Activated naive CD4-positive, alpha-beta T cell treated with anti-CD3 and anti-CD28 coated beads for 36 hours (primary cell): Measurements from ENCODE around the gene SLC22A3. TPM values are rescaled to one million over a fixed set of nuclear protein-coding genes. Genes with fewer than 3 reads are reported as not detected.

Experiments
- CTCF ChIA-PET: fragments of 350-600 bp; sonication (Branson Sonifier 250); formaldehyde crosslinking; loops from one replicate; lab custom pipeline; 2021; ENCODE audit warnings: antibody characterized with exemption; lab: Charles Lee
- DNase-seq: peaks from one replicate; pipeline ENCODE4 v3.0.0-alpha.2; 2020
- H3K27ac Mint-ChIP-seq: one replicate; pipeline ENCODE4 v1.8.0; 2021; ENCODE audit warnings: mild to moderate bottlenecking, mixed read lengths
- H3K27me3 Mint-ChIP-seq: one replicate; pipeline ENCODE4 v1.8.0; 2021; ENCODE audit warnings: low read depth, mixed read lengths
- H3K36me3 Mint-ChIP-seq: one replicate; pipeline ENCODE4 v1.8.0; 2021; ENCODE audit warnings: low read depth, mixed read lengths
- H3K4me1 Mint-ChIP-seq: one replicate; pipeline ENCODE4 v1.8.0; 2021; ENCODE audit warnings: low read depth, mixed read lengths
- H3K4me3 Mint-ChIP-seq: one replicate; pipeline ENCODE4 v1.8.0; 2021; ENCODE audit warnings: mild to moderate bottlenecking, moderate library complexity, mixed read lengths
- H3K9me3 Mint-ChIP-seq: one replicate; pipeline ENCODE4 v1.8.0; 2021; ENCODE audit warnings: mixed read lengths
- intact Hi-C: fragments of 100-400 bp; cut with micrococcal nuclease; formaldehyde crosslinking; loops from one replicate; pipeline ENCODE4 v1.15.1; 2023
- total RNA-seq, 2 experiments: library from RNA; stranded (reverse); gene quantifications; one replicate each; pipeline ENCODE4 v1.2.3, GENCODE V29; 2021

The SLC22A3 gene
- total RNA-seq, 2 experiments from 2014 or later = not detected

DNA sequence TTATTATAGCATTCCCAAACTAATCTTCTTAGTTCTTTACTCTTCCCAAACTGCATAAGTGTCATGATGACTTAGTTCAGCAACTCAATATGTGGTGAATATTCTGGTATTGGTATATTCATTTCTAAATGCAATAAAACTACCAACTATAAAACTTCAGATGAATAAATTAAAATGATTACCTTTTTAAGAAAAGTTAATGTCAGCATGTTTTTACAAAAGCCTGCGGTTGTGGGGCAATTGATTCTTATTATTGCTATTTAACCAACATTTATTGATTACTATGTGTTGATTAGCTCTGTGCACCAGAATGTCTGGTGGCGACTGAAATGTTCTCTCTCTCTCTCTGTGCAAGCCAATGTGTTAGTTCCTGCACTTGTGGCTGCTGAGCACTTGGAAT lies 5.0 kb upstream of the SLC22A3 start:
- H3K9me3 Mint-ChIP-seq = no peaks in the 10 kb centered on the region
- no peaks in the 10 kb centered on the region for H3K36me3 Mint-ChIP-seq
- no peak overlapping the region for H3K4me3 Mint-ChIP-seq
- intact Hi-C loops = no loop called here
- no peak overlapping the region for H3K27ac Mint-ChIP-seq
- DNase-seq = no peak
- peaks cover 22% of the 10 kb centered on the region for H3K27me3 Mint-ChIP-seq
- CTCF ChIA-PET = no interaction called here
- no peaks in the 10 kb centered on the region for H3K4me1 Mint-ChIP-seq

- Mint-ChIP-seq H3K27me3 (peaks cover 29% of the 10 kb centered on the region), H3K36me3 (no peaks in the 10 kb centered on the region), H3K4me1 (peaks cover 4% of the 10 kb centered on the region), H3K9me3 (no peaks in the 10 kb centered on the region), H3K4me3 (no peak overlapping the region), H3K27ac (no peak overlapping the region)
- intact Hi-C loops = no loop called here
- CTCF ChIA-PET = no interaction called here
- no peak for DNase-seq
Observed at GRCh38 chr6:160344271-160344670, 3.9 kb upstream of the SLC22A3 start.

DNA sequence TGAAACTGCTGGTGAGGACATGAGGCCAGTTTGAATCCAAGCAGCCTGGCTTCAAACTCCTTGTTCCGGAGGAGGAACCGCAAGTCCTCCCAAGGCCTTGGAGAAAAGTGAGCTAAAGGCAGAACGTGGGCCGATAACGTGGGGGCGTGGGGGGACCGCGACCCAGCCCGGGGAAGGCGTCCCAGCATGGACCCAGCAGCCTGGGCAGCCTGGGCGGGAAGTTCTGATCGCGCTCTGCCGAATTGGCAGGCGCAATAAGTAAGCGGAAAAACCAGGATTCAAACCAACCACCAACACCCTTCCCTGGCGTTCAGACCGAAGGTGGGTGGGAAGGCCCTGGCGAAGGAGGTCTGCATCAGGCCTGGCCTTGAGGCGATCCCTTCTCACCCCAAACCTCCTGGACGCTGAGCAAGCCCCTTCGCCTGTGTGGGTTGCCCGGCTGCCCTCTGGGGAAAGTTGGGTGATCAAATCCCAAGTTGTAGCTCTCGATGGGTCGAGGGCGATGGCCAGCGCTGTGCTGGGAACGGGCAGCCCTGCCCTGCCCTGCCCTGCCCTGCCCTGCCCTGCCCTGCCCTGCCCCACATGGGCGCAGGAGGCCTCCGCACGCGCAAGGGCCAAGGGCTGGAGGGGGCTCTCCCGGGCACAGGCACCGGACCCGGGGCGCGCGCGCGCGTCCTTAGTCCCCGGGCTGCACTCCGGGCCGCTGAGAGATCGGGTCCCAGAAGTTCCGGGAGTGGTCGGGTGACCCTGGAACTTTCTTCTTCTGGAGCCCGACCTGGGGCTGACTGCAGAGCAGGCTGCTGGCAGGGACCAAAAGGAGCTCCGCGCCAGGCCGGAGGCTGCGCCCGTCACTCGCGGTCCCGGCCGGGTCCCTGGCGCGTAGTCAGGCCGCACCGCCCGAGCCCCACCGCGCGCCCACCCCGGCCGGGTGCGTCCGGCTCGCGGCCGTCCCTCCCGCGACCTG lies 637 bp upstream of the SLC22A3 start:
- H3K27ac Mint-ChIP-seq = no peak overlapping the region
- no peak overlapping the region for H3K4me3 Mint-ChIP-seq
- peaks cover 46% of the 10 kb centered on the region for H3K27me3 Mint-ChIP-seq
- H3K4me1 Mint-ChIP-seq = peaks cover 4% of the 10 kb centered on the region
- H3K36me3 Mint-ChIP-seq = no peaks in the 10 kb centered on the region
- no peaks in the 10 kb centered on the region for H3K9me3 Mint-ChIP-seq
- no peak for DNase-seq
- CTCF ChIA-PET = no interaction called here
- intact Hi-C loops = no loop called here

DNA sequence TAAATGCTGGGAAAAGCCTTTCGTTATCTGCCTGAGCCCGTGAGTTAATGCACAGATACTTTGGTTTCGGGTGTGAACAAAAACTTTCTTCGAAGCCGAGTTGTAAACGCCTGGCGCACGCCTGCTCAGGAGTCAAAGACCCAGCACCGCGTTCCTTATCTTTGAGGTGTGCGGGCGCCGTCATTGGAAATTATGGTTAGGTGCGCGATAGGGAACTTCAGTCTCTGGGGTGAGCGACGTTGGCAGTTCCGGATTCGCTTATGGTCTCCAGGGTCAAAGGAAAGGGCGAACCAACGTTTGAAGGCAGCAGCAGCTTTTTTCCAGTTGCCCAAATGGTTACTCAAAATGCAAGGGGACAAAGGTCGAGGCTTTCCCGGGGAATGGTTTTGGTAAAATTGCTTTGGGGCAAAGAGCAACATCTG lies 853 bp downstream of the SLC22A3 start:
- intact Hi-C loops = no loop called here
- CTCF ChIA-PET = no interaction called here
- Mint-ChIP-seq H3K27me3 (peaks cover 46% of the 10 kb centered on the region), H3K27ac (no peak overlapping the region), H3K4me3 (no peak overlapping the region), H3K36me3 (no peaks in the 10 kb centered on the region), H3K9me3 (no peaks in the 10 kb centered on the region), H3K4me1 (peaks cover 4% of the 10 kb centered on the region)
- peak; percentile 7 for DNase-seq

GRCh38 chr6:160349814-160350350 lies 1.7 kb downstream of the SLC22A3 start:
- Mint-ChIP-seq H3K9me3 (no peaks in the 10 kb centered on the region), H3K4me1 (peaks cover 4% of the 10 kb centered on the region), H3K36me3 (no peaks in the 10 kb centered on the region), H3K27me3 (peaks cover 46% of the 10 kb centered on the region), H3K4me3 (no peak overlapping the region), H3K27ac (no peak overlapping the region)
- intact Hi-C loops = loop anchor here (10.0 kb wide), 1 partner anchor 125 kb away; no protein-coding TSS in a partner anchor
- DNase-seq = no peak
- CTCF ChIA-PET = no interaction called here

DNA sequence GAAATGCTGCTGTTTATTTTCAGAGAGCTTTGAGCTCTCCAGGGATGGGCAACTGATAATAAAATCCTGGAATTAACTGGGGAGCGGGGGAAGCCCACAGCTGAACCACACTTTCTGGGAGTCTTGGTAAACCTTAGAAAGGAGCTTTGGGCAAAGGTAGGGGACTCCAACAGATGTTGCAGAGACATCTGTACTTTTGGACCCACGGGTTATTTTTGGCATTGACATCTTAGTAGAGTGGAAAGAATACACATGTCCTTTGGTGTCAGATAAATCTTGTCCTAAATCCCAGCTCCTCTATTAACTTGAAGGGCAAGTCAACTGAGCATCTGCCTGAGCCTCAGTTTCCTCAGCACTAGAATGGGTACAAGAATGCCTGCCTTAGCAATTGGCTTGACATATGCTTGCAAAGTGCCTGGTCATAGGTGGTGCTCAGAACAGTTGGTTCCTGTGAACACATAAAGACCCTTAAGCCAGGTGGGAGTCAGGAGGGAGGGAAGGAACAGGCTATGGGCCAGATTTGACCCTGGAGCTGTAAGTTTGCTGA lies 5.8 kb downstream of the SLC22A3 start:
- Mint-ChIP-seq H3K4me1 (peaks cover 4% of the 10 kb centered on the region), H3K9me3 (no peaks in the 10 kb centered on the region), H3K27ac (no peak overlapping the region), H3K4me3 (no peak overlapping the region), H3K27me3 (peaks cover 22% of the 10 kb centered on the region), H3K36me3 (no peaks in the 10 kb centered on the region)
- CTCF ChIA-PET = interaction anchor here (0.9 kb wide), 1 partner anchor 31 kb away, joined by 3 read pairs; no protein-coding TSS in a partner anchor
- no peak for DNase-seq
- intact Hi-C loops = loop anchor here (2.0 to 10.0 kb wide), 2 partner anchors 109 to 129 kb away; no protein-coding TSS in a partner anchor

- DNase-seq = peak; percentile 53
- CTCF ChIA-PET = no interaction called here
- Mint-ChIP-seq H3K4me1 (peaks cover 2% of the 10 kb centered on the region), H3K36me3 (no peaks in the 10 kb centered on the region), H3K27me3 (peaks cover 12% of the 10 kb centered on the region), H3K4me3 (no peak overlapping the region), H3K27ac (no peak overlapping the region), H3K9me3 (no peaks in the 10 kb centered on the region)
- intact Hi-C loops = loop anchor here (2.0 to 10.0 kb wide), 2 partner anchors 108 to 130 kb away; no protein-coding TSS in a partner anchor
Observed at GRCh38 chr6:160355001-160355400, 6.8 kb downstream of the SLC22A3 start.

GRCh38 chr6:160356074-160356744 lies 8.0 kb downstream of the SLC22A3 start:
- no peak for DNase-seq
- Mint-ChIP-seq H3K36me3 (no peaks in the 10 kb centered on the region), H3K27ac (no peak overlapping the region), H3K4me1 (peaks cover 2% of the 10 kb centered on the region), H3K27me3 (peaks cover 4% of the 10 kb centered on the region), H3K9me3 (no peaks in the 10 kb centered on the region), H3K4me3 (no peak overlapping the region)
- intact Hi-C loops = loop anchor here (10.0 kb wide), 1 partner anchor 131 kb away; no protein-coding TSS in a partner anchor
- CTCF ChIA-PET = no interaction called here

DNA sequence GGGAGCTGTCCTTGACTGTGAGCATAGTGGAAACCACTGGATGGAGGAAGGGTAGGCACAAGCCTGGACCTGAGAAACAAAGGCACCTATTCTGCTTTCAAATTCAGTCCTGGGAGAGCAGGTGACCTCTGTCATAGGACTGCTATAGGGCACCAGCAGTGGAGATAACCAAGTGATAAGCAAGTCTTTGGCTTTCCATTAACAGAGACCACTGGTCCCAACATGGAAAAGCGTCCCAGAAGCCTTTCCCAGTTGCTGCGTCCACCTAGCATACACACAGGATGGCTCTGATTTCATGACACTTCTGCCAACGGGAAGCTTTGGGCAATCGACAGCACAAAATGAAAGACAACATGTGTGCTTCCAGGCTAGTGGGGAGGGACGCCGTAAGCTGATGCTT lies 8.9 kb downstream of the SLC22A3 start:
- Mint-ChIP-seq H3K27ac (no peak overlapping the region), H3K36me3 (no peaks in the 10 kb centered on the region), H3K4me3 (no peak overlapping the region), H3K27me3 (no peaks in the 10 kb centered on the region), H3K9me3 (no peaks in the 10 kb centered on the region), H3K4me1 (peaks cover 2% of the 10 kb centered on the region)
- no peak for DNase-seq
- intact Hi-C loops = loop anchor here (10.0 kb wide), 1 partner anchor 132 kb away; no protein-coding TSS in a partner anchor
- CTCF ChIA-PET = no interaction called here

DNA sequence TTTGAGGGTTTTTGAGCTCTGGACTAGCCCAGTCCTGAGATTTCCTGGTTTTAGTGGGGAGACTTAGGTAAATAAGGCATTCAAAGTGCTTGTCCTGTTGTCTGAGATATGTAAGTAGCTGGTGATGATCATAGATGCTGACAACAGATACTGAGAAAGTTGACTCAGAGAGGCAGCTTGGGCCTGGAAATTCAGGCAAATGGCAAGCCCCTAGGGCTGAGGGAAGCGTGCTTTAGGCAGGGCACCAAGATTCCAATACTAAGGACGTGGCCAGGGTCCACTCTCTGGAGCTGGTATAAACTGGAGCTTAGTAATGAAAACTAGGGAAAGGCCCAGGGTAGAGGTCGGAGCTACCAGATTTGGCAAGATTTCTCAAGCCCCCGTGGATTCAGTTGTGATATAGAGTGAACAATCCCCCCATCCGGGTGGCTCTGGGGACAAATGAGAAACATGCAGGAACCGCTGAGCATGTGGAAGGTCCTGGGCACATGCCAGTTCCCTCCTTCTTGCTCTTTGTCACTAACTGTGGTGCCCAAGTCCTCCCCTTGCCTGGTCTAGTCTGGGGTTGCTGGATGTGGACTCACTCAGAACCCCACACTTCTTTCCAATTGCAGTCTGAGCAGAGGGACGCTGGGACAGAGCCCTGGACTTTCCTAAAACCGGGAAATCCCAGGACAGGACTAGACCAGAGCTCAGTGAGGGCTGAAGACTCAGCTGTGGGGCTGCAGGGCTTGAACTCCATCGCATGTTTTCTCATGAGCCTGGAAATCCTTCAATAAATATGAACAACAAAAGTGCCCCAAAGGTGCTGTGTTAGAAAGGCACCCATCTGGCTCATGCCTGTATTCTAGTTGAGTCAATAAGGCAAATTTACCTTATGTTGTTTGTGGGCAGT lies 10.3 kb downstream of the SLC22A3 start:
- Mint-ChIP-seq H3K9me3 (no peaks in the 10 kb centered on the region), H3K4me3 (no peak overlapping the region), H3K27me3 (peaks cover 3% of the 10 kb centered on the region), H3K27ac (no peak overlapping the region), H3K4me1 (peaks cover 2% of the 10 kb centered on the region), H3K36me3 (no peaks in the 10 kb centered on the region)
- CTCF ChIA-PET = interaction anchor here (0.5 kb wide), 1 partner anchor 766 kb away, joined by 5 read pairs; no protein-coding TSS in a partner anchor
- intact Hi-C loops = loop anchor here (10.0 kb wide), 1 partner anchor 134 kb away; no protein-coding TSS in a partner anchor
- DNase-seq = no peak

GRCh38 chr6:160360955-160361354 lies 12.8 kb downstream of the SLC22A3 start:
- CTCF ChIA-PET = no interaction called here
- no peak for DNase-seq
- intact Hi-C loops = no loop called here
- H3K4me3 Mint-ChIP-seq = no peak overlapping the region
- peaks cover 3% of the 10 kb centered on the region for H3K27me3 Mint-ChIP-seq
- H3K27ac Mint-ChIP-seq = no peak overlapping the region
- no peaks in the 10 kb centered on the region for H3K4me1 Mint-ChIP-seq
- H3K9me3 Mint-ChIP-seq = no peaks in the 10 kb centered on the region
- H3K36me3 Mint-ChIP-seq = no peaks in the 10 kb centered on the region
